ENCODE data around the gene CENPU. TPM values are rescaled to one million over a fixed set of nuclear protein-coding genes. Genes with fewer than 3 reads are reported as not detected.

CENPU gene
- total and polyA plus RNA-seq, 12 donors: 0.62 to 4.6 (median 1.4) TPM

GRCh38 chr4:184649971-184650855 lies 83.7 kb downstream of the CENPU start:
- no peak for TF ChIP-seq CTCF (IDR thresholded peaks at IDR 0.05)
- H3K27ac ChIP-seq: peak overlapping the region; percentile 81 to 100 (median 92)
- H3K27me3 ChIP-seq: no peaks in the 10 kb centered on the region
- H3K4me1 ChIP-seq: peaks cover 13 to 51% (median 41%) of the 10 kb centered on the region in 9 donors
- peaks cover 0 to 26% (median 0%) of the 10 kb centered on the region in 9 donors for H3K36me3 ChIP-seq
- peak overlapping the region; percentile 72 to 96 (median 84) for H3K4me3 ChIP-seq
- DNase-seq (no peak), ATAC-seq (peak in 6 of 8 donors; percentile 4 to 40 (median 28))
- intact Hi-C loops (cut with DNase I): loop anchor here in 8 of 10 donors (2.0 to 10.0 kb wide), 8 partner anchors 82 to 388 kb away; partner anchors contain the start of gene CENPU (in 6 of the 8)
- WGBS, 2 donors: 32 to 34% methylated on average over 21 of the region's 21 CpGs
- no peaks in the 10 kb centered on the region for H3K9me3 ChIP-seq

GRCh38 chr4:184649026-184649970 lies 84.6 kb downstream of the CENPU start, which contains the start of the genes CASP3 and PRIMPOL:
CASP3 (minus strand) TSS chr4:184649447; CDS start chr4:184638453, 10,994 bp downstream.
PRIMPOL (plus strand) TSS chr4:184649738; CDS start chr4:184657141, 7,403 bp downstream.
- DNase-seq (peak; percentile 97 to 99), ATAC-seq (peak; percentile 92 to 98 (median 96))
- H3K4me3 ChIP-seq: peak within 1 kb of the TSS; percentile 72 to 96 (median 84)
- intact Hi-C loops (cut with DNase I): loop anchor here in 7 of 10 donors (2.0 to 10.0 kb wide), 8 partner anchors 83 to 387 kb away; partner anchors contain the start of gene CENPU (in 4 of the 7)
- peaks cover 0 to 31% (median 0%) of the 10 kb centered on the region in 9 donors for H3K36me3 ChIP-seq
- no peaks in the 10 kb centered on the region for H3K9me3 ChIP-seq
- no peaks in the 10 kb centered on the region for H3K27me3 ChIP-seq
- peaks cover 13 to 60% (median 50%) of the 10 kb centered on the region in 9 donors for H3K4me1 ChIP-seq
- peak in 8 of 9 donors; percentile 10 to 59 (median 38) for TF ChIP-seq CTCF (IDR thresholded peaks at IDR 0.05)
- WGBS, 2 donors: 1% methylated on average over 86 to 88 of the region's 90 CpGs
- peak within 1 kb of the TSS; percentile 87 to 100 (median 98) for H3K27ac ChIP-seq

- H3K27ac ChIP-seq: peak overlapping the region; percentile 87 to 100 (median 98)
- peak; percentile 76 to 78 for DNase-seq
- intact Hi-C loops (cut with DNase I): loop anchor here in 7 of 10 donors (2.0 to 10.0 kb wide), 8 partner anchors 84 to 386 kb away; partner anchors contain the start of gene CENPU (in 4 of the 7)
- peaks cover 13 to 68% (median 59%) of the 10 kb centered on the region in 9 donors for H3K4me1 ChIP-seq
- no peaks in the 10 kb centered on the region for H3K27me3 ChIP-seq
- peak overlapping the region; percentile 66 to 96 (median 84) for H3K4me3 ChIP-seq
- ATAC-seq: peak; percentile 55 to 78 (median 66)
- 0% methylated on average over 52 of the region's 52 CpGs for WGBS, 2 donors
- TF ChIP-seq CTCF (IDR thresholded peaks at IDR 0.05): no peak
- peaks cover 0 to 28% (median 0%) of the 10 kb centered on the region in 9 donors for H3K36me3 ChIP-seq
- no peaks in the 10 kb centered on the region for H3K9me3 ChIP-seq
Observed at GRCh38 chr4:184648313-184649025, 85.4 kb downstream of the CENPU start.

Data from heart right ventricle (tissue), 16 donors.